Colon (tissue), 2 donors: ENCODE results near the gene SMAP2.
"Not testable (repeated sequence)": the region's sequence is repeated elsewhere in the genome, so short reads cannot be mapped to it uniquely, and the experiment has no call there.

Experiments
- FAIRE-seq: peaks from 2 replicates; lab custom pipeline; 2012; peaks lifted over from hg19 to GRCh38; lab: Jason Lieb, UNC
- donor health status: control.
- donor health status: control.

The SMAP2 gene

DNA sequence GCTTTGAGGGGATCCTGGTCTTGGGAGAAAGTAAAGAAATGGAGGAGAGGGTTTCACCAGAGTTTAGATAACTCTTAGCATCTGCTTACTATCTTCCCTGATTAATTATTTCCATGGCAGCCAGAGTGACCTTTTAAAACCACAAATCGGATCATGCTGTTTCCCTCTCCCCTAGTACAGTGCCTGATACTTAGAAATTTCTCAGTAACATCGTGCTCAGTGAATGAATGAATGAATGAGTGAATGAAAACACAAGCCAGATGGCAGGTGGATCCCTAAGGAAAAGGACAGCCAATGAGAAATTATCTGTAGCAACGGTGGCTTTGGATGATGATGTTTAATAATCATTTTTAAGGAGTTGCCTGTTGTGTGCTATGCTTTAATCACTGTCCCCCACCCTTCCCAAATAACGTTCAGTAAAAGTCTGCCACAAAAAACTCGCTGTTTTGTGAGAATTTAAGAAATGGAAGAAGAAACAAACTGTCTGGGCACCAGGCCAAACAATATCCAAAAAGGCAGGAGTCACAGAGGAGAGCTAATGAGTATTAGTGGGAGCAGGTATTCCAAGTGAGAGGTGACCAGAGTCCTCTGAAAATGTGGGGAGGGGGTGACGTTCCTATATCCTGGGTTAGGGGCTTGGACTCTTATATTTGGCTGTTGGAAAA, 737 bp upstream of the SMAP2 start:
- FAIRE-seq, result no peak

DNA sequence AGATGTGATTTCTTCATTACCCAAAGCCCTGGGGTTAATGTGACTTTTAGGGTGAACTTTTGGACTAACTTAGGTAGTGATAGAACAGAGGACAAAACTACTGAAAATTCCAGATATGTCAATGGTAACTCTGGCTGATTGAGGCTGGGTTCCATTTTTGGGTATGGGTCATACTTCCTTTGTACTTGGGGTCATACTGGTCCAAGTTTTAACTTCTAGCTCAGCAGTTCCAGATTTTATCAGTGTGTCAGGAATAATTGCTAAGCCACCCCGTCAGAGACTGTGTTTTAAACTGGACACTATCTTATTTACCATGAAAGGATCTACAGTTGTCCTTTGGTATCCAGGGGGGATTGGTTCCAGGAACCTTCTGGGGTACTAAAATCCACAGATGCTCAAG, 4.0 kb downstream of the SMAP2 start:
- FAIRE-seq, result no peak

DNA sequence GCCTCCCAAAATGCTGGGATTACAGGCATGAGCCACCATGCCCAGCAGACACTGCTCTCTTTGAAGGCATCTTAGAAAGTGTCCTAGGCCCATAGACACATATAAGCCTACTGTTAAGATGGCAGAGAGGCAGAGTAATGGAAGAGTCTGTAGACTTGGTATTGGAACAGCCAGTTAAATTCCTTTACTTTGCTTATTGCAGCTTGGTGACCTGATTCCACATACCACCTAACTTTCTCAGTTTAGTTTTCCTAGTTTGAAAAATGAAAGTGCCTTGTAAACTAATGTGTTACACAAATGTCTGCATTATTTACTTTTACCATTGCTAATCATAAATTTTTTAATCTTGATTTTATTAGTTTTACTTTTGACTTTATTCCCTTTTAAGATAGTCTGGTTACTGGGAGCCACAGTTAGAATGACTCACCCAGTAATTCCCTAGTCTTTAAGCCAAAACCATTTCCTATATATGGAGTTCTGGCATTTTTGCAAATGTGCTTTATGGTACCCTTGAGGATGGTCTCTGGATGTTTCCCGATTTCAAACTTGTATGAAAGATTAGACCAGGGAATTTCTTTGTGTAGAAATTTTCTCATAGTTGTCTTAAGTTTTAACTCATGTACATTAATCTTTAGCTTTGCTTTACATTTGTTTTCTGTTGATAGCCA, 6.4 kb downstream of the SMAP2 start:
- no peak for FAIRE-seq

DNA sequence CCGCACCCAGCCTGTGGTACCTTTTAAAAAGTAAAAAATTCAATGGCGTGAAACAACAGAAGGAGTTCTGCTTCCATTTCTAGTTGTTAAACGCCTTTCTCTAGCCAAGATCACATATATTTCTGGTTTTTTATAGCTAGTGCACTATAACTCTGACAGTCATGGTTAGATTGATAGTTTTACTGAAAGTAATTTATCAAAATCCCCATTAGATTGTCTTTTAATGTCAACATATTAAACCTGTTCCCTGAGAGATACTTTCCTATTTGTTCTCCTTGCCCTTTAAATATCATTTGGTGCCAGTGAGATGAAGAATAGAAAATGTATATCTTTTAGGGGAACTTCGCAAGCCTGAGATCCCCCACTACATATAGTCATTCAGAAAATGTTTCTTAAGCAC, 7.3 kb downstream of the SMAP2 start:
- FAIRE-seq, result no peak

DNA sequence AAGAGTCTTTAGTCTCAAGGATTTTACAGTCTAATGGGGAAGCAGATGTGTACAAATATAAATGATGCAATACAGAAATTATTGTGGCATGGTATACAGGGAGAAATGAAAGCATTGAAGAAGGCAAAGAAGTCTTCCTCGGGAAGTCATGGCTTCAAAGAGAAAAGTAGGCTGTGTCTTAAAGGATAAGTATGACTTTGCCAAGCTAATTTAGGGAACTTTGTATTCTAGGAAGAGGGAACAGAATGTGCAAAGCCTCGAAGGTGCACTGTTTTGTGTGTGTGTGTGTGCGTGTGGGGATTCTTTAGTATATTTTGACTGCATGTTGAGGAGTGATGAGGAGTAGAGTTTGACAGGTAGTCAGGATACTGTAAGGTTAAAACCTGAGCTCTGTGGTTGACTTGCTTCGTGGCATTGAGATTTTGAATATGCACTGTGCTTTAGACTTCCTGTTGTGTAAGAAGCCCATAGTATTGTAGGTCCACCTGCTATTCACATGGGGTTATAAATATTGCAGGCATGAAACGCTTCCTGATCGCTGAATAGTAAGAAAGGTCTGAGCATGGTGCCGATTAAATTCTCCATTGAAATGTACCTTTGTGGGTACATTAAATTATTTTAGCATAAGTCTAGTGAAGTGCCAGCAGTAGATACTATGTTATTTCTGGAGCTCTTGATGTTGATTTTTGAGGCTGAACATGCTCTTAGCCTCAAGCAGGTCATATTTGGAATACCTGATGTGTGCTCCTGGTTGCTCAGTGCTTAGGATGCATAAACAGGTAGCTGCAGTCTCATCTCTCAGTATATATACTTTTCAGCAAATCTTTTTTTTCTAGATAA, 8.0 kb downstream of the SMAP2 start:
- no peak for FAIRE-seq

DNA sequence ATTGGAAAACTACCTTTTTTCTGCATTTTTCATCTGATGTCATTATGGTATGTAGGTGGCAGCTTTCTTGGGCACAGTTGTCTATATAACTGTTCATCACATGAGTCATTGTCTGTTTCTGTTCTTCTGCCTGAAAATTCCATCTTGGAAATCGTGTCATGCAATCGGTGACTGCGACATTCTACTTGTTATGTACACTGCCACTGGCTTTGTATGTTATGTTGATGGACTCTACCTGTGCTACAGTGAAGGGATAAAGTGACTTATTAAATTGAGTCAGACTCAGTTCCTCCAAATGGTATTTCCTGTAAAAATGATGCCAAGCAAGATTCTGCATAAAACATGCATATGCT, 8.6 kb downstream of the SMAP2 start:
- FAIRE-seq, result no peak

DNA sequence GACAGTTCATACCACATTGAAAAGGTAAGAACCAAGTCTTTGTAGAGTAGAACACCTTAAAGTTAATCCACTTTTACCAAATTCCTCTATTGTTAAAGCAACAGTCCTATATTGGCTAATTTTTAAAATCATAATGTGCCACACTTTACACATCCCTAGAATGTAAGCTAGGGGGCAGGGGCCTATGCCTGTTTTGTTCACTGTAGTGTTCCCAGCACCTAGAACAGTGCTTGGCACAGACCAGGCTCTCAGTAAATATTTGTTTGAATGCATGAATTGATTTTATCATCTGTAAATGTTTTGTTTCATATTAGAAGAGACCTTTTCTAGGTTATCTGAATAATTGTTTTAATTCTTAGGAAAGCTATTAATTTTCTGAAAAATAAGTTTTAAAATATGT, 9.1 kb downstream of the SMAP2 start:
- FAIRE-seq, result no peak

DNA sequence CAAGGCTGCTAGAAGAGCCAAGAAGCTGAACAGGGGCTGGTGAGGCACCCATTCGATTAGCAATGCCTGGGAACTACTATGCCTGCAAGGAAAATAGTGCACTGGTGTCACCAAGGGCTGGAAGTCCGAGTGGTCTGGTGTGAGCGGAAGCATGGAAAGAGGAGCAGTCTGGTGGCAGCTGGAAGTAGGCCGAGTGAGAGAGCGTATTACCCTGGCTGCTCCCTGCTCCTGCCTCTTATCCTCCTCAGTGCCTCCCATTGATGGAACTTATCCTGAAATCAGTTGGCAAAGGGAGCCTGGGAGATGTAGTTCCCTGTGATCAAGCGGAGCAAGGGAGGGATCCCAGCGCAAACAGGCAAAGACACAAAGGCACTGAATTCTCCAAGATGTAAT, 9.6 kb downstream of the SMAP2 start:
- no peak for FAIRE-seq

DNA sequence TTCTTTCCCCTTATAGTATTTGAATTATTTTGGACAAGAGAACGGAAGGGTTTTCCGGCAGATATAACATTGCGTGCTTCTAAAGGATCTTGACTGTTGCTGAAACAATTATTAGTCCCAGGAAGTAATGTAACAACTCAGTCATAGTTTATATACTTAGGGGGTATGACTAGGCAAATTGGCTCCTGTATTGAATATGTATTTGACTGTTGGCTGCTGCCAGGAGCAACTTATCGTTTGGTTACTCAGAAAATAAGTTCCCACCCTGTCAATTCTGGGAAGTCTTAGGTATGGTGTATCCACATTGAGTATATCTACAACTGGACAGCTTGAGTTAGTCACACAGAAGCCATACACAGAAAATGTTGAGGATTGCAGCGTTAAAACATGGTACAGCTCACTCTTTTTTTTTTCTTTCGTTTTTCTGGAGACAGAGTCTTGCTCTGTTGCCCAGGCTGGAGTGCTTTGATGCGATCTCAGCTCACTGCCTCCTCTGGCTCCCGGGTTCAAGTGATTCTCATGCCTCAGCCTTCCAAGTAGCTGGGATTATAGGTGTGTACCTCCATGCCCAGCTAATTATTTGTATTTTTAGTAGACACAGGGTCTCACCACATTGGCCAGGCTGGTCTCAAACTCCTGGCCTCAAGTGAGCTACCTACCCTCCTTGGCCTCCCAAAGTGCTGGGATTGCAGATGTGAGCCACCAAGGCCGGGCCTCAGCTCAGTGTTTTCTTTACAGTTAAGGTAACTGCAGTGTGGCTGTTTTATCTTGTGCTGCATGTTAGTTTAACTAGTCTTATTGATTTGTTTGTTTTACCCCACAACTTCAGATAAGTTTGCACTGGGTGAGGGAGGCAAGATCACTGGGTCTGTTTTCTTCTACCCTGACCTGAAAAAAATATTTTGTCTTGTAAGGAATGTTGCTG, 10.2 kb downstream of the SMAP2 start:
- no peak for FAIRE-seq

DNA sequence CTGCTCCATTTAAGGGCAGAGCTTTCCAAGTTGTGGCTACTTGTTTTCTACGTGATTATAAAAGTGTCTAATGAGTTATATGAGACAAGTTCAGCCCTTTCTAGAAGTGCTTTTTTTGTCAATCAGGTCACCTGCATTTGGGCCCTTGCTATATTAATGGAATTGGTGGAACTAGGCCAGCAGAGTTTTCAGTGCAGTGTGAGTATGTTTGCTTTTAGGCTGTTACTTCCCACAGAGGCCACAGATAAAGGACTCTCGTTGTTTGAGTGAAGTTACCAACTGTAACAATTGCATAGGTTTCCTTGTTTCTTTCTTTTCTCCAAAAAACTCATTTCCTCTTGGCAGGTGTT, 10.9 kb downstream of the SMAP2 start:
- no peak for FAIRE-seq

DNA sequence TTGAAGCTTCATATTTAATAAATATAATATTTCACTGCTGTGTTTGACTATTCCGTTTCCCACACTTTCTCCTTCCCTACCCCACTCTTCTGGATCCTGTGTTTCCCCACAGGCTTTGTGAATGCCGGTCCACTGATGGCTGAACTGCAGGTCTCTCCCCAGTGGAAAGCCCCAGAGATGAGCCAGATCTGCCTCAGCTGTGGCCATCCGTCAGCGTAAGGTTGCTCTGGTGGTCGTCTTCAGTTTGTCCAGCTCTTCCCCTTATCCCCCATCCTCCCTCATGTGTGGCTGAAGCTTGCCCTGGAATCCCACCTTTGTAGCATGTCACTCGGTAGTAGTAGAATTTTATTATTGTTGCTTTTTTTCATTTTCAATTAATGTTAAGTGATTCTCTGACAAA, 11.4 kb downstream of the SMAP2 start:
- FAIRE-seq, result no peak

DNA sequence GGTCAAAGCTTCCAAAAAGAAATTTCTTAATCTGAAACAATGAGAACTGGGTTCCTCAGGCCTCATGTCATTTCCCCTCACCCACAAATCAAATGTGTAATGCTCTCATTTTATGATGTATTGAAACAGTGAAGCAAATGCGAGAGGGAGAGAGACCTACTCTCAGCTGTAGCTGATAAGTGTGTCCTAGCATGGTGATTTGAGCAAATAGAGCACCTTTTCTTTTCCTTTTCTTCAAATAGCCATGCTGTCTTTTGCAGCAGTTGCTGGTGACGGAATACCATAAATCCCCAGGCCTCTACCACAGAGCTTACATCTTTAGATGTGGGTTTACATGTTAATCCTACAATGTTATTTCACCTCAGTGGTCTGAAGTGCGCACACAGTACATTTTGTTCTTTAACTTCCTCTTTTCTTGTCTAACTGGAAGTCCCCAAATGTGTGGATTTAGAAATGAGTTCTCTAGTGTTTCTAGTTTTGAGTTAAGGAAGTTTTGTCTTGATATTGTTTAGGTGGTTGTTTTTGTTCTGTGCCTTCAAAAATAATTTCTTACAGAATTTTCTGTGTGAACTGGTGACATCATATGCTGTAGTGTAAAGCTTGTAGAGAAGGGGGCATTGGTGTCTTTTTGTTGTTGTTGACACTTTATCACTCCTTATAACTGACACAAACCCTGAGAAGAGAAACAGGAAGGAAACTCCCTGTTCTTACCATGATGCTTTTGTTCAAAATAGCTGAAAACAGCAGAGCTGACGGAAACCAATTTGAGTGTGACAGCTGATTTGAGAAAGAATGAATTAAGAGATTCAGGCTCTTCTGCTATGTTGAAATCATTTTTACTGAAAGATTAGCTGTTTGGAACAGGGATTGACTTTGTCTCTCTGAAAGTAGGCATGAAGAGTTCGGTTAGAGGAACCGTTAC, 12.2 kb downstream of the SMAP2 start:
- FAIRE-seq, result peak; percentile 41

DNA sequence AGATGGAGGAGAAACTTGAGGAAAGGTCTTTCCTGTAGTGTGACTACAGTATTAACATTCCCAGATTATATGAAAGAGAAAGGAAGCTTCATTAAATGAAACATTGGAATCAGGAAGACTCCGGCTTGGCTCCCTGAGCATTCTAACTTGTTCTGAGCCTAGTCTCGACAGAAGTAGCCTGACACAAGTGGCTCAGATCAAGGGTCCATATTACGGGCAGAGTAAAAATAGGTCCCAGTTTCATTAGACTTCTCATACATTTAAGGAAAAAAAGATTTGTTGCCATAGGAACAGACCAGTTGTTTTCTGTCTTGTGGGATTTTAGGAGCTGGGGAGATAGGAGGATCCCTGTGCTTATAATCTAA, 12.8 kb downstream of the SMAP2 start:
- no peak for FAIRE-seq

DNA sequence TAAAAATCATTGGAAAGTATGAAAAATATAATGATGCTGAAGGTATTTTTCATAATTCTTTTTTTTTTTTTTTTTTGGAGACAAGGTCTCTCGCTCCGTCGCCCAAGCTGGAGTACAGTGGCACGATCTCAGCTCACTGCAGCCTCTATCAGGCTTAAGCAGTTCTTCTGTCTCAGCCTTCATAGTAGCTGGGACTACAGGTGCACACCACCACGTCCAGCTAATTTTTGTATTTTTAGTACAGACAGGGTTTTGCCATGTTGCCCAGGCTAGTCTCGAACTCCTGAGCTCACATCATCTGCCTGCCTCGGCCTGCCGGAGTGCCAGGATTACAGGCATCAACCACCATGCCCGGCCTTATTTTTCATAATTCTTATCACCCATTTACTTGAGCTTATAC, 13.3 kb downstream of the SMAP2 start:
- FAIRE-seq, result no peak

DNA sequence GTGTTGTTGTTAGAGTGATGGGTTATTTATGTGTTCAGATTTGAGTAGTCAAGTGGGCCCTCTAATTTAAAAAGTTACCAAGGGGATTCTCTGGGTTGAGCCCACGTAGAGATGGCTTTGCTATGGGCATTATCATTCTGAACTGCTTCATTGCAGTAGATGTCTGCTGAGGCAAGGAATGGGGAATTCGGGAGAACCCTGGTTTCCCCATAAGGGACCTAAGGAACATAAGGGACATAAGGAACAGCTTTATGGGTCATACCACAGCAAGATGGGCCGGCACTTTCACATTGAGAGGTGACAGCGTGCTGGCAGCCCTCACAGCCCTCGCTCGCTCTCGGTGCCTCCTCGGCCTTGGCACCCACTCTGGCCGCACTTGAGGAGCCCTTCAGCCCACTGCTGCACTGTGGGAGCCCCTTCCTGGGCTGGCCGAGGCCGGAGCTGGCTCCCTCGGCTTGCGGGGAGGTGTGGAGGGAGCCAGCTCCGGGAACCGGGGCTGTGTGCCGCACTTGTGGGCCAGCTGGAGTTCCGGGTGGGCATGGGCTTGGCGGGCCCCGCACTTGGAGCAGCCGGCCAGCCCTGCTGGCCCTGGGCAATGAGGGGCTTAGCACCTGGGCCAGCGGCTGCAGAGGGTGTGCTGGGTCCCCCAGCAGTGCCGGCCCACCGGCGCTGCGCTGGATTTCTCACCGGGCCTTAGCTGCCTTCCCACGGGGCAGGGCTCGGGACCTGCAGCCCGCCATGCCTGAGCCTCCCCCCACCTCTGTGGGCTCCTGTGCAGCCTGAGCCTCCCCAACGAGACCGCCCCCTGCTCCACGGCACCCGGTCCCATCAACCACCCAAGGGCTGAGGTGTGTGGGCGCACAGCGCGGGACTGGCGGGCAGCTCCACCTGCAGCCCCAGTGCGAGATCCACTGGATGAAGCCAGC, 14.1 kb downstream of the SMAP2 start:
- not testable (repeated sequence) for FAIRE-seq

DNA sequence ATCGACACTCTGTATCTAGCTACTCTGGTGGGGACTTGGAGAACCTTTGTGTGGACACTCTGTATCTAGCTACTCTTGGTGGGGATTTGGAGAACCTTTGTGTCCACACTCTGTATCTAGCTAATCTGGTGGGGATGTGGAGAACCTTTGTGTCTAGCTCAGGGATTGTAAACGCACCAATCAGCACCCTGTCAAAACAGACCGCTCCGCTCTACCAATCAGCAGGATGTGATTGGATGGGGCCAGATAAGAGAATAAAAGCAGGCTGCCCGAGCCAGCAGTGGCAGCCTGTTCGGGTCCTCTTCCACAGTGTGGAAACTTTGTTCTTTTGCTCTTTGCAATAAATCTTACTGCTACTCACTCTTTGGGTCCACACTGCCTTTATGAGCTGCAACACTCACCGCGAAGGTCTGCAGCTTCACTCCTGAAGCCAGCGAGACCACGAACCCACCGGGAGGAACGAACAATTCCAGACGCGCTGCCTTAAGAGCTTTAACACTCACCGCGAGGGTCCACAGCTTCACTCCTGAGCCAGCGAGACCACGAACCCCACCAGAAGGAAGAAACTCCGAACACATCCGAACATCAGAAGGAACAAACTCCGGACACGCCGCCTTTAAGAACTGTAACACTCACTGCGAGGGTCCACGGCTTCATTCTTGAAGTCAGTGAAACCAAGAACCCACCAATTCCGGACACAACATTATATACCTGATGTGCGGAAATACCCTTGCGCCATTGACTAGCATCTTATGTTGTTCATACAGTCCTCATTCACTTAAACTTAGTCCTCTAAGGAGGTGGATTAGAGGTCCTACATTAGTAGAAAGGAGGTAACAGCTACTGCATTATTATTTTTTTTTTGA, 15.2 kb downstream of the SMAP2 start:
- FAIRE-seq, result not testable (repeated sequence)

DNA sequence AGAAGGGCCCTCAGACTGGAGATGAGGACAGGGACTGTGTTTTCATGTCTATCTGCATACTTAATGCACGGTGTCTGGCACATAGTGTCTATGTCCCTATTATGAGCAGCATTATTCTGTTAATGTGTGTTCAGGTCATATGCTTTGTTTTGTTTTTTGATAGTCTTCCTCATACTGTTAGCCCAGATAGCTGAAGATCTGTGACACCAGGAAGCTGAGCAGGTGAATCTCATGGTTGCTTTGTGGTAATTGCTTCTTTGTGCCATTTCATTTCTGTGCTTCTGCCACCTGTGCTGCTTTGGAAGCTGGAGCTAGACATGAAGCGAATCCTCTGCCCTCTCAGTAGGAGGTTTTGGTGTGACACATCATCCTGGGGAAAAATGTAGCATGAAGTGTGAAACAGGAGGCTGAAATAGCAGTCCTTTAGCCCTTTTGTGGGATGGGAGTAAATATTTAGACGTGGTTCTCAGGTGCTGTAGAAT, 15.8 kb downstream of the SMAP2 start:
- FAIRE-seq, result no peak

DNA sequence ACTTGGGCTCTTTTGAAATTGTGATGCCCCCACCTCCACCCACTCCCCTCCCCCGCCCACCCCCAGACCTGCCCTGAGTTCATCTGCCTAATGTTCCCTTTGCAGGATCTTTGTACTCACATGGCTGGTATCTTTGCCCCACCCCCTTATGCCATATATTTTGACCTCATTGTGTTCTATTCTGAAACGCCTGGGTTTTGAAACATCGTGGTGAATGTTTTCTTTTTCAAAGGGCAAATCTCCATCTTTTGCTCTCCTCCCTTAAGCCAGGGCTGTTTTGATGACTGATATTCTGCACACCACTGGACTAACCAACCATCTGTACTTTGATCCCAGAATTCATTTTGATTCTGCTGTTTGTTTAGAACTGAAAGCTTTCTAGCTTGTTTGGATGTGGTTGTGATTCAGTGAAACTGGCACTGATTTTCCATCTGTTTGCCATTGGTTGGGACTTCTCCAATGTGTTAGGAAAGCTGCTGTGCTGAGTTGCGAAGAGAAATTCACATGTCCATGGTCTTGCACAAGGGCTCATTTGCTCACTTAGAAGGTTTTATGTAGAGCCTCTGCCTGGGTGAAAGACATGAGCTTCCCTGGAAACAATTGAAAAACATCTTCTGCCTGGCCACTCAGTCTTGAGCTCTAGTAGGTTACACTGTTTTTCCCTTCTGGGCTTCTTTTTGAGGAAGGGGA, 16.5 kb downstream of the SMAP2 start:
- no peak for FAIRE-seq

DNA sequence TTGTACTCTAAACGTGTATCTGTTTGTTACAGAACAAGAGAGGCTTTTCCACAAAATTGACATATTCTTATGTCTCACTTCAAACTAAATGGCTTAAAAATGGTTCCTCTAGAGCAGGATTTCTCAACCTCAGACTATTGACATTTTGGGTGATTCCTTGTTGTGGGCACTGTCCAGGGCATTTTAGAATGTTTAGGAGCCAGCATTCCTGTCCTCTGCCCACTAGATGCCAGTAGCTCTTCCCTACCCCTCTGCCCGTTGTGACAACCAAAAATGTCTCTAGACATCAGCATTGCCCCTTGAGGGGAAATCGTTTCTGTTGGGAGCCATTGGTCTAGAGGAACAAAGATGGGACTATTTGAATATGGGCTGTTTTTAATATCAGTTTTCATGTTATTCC, 17.3 kb downstream of the SMAP2 start:
- no peak for FAIRE-seq
